Ectodermal cell (in vitro differentiated cells): ENCODE measurements around the gene GDPGP1.

Source experiments
- H3K27ac ChIP-seq: 2 replicates; pipeline ENCODE4 v1.7.0; 2013; ENCODE audit warnings: mild to moderate bottlenecking, low read depth, low read length; ENCODE audit not compliant: insufficient read depth, poor library complexity, severe bottlenecking
- H3K27me3 ChIP-seq: 2 replicates; pipeline ENCODE4 v1.7.0; 2013; ENCODE audit warnings: mild to moderate bottlenecking, low read length; ENCODE audit not compliant: insufficient read depth, control insufficient read depth, poor library complexity, severe bottlenecking
- H3K36me3 ChIP-seq: one replicate; pipeline ENCODE4 v1.7.0; 2013; ENCODE audit warnings: low read length; ENCODE audit not compliant: control insufficient read depth, insufficient read depth
- H3K4me1 ChIP-seq: one replicate; pipeline ENCODE4 v1.7.0; 2013; ENCODE audit warnings: low read length; ENCODE audit not compliant: control insufficient read depth, insufficient read depth
- H3K4me3 ChIP-seq: 2 replicates; pipeline ENCODE4 v1.7.0; 2013; ENCODE audit warnings: low read depth, low read length, control low read depth; ENCODE audit not compliant: insufficient read depth
- H3K9me3 ChIP-seq: 2 replicates; pipeline ENCODE4 v1.7.0; 2013; ENCODE audit warnings: mild to moderate bottlenecking, low read length, moderate library complexity; ENCODE audit not compliant: control insufficient read depth
- whole genome bisulfite sequencing, 2 experiments: methylation state at CpG; one replicate each; pipeline ENCODE4 v1.1.7; 2013; ENCODE audit warnings: missing lambda C conversion rate in 2 of 2; 5-methylcytosine and 5-hydroxymethylcytosine counted together

Gene GDPGP1

DNA sequence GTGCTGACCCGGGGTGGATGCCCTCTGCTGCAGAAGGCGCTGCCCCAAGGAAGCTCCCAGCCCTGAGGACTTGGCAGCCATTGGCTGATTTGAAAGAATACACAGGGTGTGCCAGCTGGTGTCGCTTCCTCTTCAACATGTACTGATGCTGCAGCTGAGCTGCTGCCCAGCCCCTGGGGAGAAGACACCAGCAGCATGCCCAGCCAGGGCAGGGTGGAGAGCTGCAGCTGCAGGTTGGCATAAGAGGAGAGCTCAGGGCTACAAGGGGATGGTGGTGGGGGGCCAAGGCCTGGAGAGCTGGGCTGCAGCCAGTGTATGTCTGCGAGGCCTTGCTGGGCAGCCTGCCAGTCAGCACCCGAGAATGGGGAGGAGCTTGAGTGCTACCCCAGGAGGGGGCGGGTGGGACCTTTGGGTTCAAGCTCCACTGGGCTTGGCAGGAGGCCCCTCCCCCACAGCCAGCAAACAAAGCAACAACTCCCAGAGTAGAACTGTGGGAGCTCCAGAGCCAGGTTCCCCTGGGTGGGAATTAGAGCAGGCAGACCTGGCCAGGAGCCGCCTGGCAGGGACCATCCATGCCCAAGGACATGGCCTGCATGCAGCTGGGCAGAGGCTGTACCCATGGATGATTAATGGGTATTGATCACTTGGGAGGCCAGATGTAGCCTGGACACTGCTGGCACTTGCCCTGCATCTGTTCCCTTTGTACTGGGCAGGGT is 42.1 kb upstream of the GDPGP1 start:
- Histone ChIP-seq H3K9me3 (no peaks in the 10 kb centered on the region), H3K4me1 (peaks cover 7% of the 10 kb centered on the region), H3K27me3 (no peaks in the 10 kb centered on the region), H3K4me3 (no peak overlapping the region), H3K36me3 (no peaks in the 10 kb centered on the region), H3K27ac (no peak overlapping the region)
- WGBS, 2 experiments = 89 to 91% methylated on average over 7 of the region's 7 CpGs

DNA sequence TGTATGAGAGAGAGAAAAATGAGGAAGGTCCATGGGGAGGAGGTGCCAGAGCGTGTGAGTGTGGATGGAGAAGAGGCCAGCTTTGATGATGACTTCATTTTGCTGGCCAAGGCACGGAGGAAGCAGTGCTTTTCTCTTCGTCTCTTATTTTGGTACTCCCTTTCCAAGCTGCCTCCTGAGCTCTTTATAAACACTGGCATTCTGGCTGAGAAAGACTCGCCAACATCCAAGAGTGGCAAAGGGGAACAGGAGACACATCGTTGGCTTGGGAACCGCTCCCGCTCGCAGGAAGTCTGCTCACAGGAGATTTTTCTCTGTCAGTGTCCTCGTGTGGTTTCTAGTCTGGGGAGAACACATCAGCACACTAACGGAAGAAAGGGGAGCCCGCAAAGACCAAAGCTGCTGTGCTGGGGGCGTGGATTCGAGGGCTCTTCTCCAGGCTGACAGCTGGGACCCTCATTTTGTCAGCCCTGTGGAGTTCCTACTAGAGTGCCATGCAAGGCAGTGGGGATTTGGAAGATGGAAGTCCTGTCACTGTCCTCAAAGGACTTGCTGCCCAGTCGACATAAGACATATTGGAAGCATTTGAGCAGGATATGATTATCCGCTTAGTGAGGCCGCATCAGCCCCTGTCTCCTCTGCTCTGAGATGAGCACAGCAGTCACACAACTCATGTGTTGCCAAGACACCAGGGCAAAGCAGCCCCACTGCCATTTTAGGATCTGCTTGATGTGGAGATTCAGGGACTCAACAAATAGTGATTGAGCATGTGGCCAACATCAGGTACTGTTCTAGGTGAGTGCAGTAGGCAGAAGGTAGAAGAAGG is 40.8 kb upstream of the GDPGP1 start:
- Histone ChIP-seq H3K4me1 (peaks cover 7% of the 10 kb centered on the region), H3K27ac (no peak overlapping the region), H3K9me3 (no peaks in the 10 kb centered on the region), H3K27me3 (no peaks in the 10 kb centered on the region), H3K4me3 (no peak overlapping the region), H3K36me3 (no peaks in the 10 kb centered on the region)
- WGBS, 2 experiments = 94 to 95% methylated on average over 16 of the region's 16 CpGs

DNA sequence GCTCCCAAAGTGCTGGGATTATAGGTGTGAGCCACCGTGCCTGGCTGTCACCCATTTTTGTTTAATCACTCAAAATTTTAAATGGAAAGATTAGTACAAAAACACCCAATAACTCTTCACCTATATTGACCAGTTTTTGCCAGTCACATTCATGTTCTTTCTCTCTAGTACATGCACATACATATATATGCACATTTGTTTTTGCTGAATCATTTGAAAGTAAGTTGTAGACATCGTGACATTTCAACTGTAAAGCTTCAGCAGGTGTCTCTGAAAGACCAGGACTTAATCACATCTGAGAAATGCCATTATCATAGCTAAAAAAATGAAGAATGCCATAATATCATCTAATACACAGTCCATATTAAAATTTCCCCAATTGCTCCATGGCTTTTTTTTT is 39.4 kb upstream of the GDPGP1 start:
- no peaks in the 10 kb centered on the region for H3K27me3 ChIP-seq
- peaks cover 7% of the 10 kb centered on the region for H3K4me1 ChIP-seq
- no peak overlapping the region for H3K27ac ChIP-seq
- H3K36me3 ChIP-seq = no peaks in the 10 kb centered on the region
- no peaks in the 10 kb centered on the region for H3K9me3 ChIP-seq
- no peak overlapping the region for H3K4me3 ChIP-seq
- 90 to 95% methylated on average over 2 of the region's 2 CpGs for whole genome bisulfite sequencing, 2 experiments

DNA sequence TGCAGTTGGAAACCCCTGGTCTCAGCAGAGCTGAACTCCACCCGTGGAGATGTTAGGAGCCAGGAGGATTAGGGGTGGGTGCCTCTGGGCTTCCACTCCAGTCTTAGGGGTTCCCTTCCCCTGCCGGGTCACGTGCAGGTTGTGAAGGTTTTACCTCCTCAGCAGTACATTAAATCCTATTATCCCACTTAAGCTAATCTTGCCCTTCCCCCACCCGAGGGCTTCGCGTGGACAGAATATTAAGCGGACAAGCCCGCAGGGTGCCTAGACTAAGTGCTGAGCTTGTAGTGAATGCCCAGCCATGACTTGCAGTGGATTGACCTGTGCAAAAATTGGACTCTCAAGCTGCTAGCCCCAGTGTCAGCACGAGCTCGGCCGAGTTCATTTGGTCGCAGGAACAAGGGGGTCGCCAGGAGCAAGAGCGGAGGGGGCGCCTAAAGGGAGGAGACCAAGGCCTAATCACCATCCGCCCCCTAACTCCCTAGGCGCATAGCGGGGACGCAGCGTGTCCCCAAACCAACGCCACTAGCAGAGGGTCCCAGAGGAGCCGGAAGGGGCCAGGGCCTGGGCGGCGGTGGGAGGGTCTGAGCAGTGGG is 33.4 kb upstream of the GDPGP1 start:
- Histone ChIP-seq H3K4me1 (peaks cover 4% of the 10 kb centered on the region), H3K9me3 (no peaks in the 10 kb centered on the region), H3K27ac (no peak overlapping the region), H3K27me3 (peaks cover 6% of the 10 kb centered on the region), H3K36me3 (no peaks in the 10 kb centered on the region), H3K4me3 (peak overlapping the region; percentile 63)
- WGBS, 2 experiments = 14 to 15% methylated on average over 24 of the region's 24 CpGs

DNA sequence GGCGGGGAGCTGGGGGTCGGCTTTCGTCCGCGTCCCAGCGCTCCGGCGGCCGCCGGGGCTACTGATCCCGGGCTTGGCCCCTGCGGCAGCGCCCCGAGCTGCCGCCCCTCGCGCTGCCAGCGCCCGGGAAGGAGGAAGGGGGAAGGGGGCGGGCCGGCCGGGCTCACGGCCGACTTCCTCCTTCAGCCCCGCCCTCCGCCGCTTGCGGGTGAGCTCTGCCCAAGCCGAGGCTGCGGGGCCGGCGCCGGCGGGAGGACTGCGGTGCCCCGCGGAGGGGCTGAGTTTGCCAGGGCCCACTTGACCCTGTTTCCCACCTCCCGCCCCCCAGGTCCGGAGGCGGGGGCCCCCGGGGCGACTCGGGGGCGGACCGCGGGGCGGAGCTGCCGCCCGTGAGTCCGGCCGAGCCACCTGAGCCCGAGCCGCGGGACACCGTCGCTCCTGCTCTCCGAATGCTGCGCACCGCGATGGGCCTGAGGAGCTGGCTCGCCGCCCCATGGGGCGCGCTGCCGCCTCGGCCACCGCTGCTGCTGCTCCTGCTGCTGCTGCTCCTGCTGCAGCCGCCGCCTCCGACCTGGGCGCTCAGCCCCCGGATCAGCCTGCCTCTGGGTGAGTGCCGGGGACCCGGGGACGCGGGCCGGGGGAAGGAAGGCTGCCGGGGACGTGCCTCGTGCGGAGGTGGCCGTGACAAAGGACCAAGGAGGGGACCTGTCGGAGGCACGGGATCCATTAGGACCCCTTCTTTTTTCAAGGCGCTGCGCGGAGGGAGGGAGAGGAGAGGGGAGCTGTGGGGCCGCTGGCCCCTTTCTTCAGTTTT is 32.7 kb upstream of the GDPGP1 start, which contains the start of gene SEMA4B:
Gene SEMA4B (plus strand): TSS at position 201 of the 814 bp plus-strand sequence. CDS start 249 bp downstream, at position 450.
- H3K4me3 ChIP-seq = peak within 1 kb of the TSS; percentile 63
- H3K4me1 ChIP-seq = peaks cover 4% of the 10 kb centered on the region
- no peak within 1 kb of the TSS for H3K27ac ChIP-seq
- no peaks in the 10 kb centered on the region for H3K9me3 ChIP-seq
- H3K27me3 ChIP-seq = peaks cover 6% of the 10 kb centered on the region
- H3K36me3 ChIP-seq = no peaks in the 10 kb centered on the region
- 0% methylated on average over 88 of the region's 88 CpGs for WGBS, 2 experiments

DNA sequence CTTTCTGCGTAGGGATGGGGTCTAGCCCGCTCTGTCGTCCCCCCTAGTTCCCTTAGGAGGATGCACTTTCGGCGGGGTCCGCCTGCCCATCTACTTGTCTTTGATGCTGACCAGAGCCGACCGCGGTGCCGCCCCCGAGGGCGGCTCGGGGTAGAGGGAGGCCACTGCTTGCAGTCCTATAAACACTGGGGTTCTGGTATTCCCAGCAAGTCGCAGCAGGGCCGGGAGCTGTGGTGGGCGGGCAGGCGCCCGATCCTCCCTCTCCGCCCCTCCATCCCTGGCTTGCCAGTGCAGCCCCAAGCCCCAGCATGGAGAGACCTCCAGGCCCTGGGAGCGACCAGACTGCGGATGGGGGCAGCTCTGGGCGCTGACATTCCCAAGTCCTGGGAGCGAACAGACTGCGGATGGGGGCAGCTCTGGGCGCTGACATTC is 32.0 kb upstream of the GDPGP1 start:
- 1% methylated on average over 25 of the region's 25 CpGs for WGBS, 2 experiments
- Histone ChIP-seq H3K27me3 (peaks cover 6% of the 10 kb centered on the region), H3K4me1 (peaks cover 4% of the 10 kb centered on the region), H3K9me3 (no peaks in the 10 kb centered on the region), H3K36me3 (no peaks in the 10 kb centered on the region), H3K27ac (no peak overlapping the region), H3K4me3 (peak overlapping the region; percentile 63)

DNA sequence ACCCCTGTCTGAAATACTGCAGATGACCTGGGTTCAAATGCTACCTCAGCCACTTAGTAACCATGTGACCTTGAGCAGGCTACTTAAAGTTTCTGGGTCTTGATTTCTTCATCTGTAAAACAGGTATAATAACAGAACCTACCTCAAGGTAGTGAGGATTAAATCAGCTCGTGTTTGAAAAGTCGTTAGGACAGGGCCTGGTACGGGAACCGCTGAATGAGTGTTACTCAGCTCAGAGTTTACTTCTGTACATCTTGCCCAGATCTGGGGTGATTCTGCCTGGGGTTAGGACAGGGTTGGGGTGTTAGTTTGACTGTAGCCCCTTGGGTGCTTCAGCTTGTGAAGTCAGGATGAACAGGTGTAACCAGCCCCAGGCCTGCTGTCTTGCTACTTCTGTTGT is 31.1 kb upstream of the GDPGP1 start:
- H3K27me3 ChIP-seq = peaks cover 6% of the 10 kb centered on the region
- no peak overlapping the region for H3K27ac ChIP-seq
- H3K36me3 ChIP-seq = no peaks in the 10 kb centered on the region
- no peaks in the 10 kb centered on the region for H3K9me3 ChIP-seq
- 92 to 96% methylated on average over 4 of the region's 4 CpGs for WGBS, 2 experiments
- H3K4me3 ChIP-seq = no peak overlapping the region
- peaks cover 4% of the 10 kb centered on the region for H3K4me1 ChIP-seq

DNA sequence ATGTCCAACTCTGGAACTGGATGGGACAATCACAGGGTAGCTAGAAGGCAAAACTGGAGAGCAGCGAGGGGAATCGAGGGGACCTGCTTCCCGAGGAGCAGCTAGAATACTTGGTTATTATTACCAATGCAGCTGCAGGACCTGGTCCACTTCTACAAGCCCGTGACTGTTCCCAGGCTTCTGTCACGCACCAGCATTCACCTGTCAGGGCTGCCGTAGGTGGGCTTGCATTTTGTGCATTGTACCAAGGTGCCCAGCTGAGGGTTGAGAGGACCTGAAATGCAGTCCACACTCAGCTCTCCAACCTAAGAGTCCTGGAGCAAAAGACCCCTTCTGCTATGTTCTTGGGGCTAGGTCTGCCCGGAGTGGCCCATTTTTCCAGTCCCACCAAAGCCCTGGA is 30.5 kb upstream of the GDPGP1 start:
- 95% methylated on average over 7 of the region's 7 CpGs for WGBS, 2 experiments
- Histone ChIP-seq H3K4me3 (no peak overlapping the region), H3K36me3 (no peaks in the 10 kb centered on the region), H3K9me3 (no peaks in the 10 kb centered on the region), H3K4me1 (peaks cover 4% of the 10 kb centered on the region), H3K27ac (no peak overlapping the region), H3K27me3 (peaks cover 6% of the 10 kb centered on the region)

DNA sequence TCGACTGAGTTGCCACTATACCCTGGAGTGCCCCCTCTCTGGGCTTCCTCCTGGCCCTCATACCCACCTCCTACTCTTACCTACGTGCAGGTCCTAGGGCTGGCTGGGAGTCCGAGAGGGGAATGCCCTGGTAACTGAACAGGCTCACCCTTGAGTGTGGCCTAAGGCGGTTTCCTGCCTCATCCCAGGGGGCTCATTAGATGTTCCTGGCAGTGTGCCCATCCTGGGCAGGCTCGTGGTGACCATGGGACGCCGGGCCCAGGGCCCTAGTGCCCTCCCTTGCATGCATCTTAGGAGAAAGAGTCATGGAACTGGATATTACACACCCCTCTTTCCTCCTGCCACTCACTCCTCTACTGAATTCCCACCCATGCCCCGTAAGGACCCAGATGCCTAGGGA is 30.1 kb upstream of the GDPGP1 start:
- H3K27ac ChIP-seq = no peak overlapping the region
- no peak overlapping the region for H3K4me3 ChIP-seq
- peaks cover 4% of the 10 kb centered on the region for H3K4me1 ChIP-seq
- H3K36me3 ChIP-seq = no peaks in the 10 kb centered on the region
- no peaks in the 10 kb centered on the region for H3K9me3 ChIP-seq
- 92% methylated on average over 8 of the region's 8 CpGs for WGBS, 2 experiments
- peaks cover 6% of the 10 kb centered on the region for H3K27me3 ChIP-seq
